Tibial nerve (tissue), 3 donors: ENCODE data around the gene TBL2.

ENCODE experiments used
- CTCF ChIP-seq, 5 experiments: fragments of 200-600 bp in 3 of 5; fragments of 450-650 bp in 2 of 5; sonication (generic) in 3 of 5; IDR thresholded peaks; one replicate each; pipeline ENCODE4 v1.5.1; 2016 to 2019; ENCODE audit warnings: antibody characterized with exemption in 5 of 5, mild to moderate bottlenecking in 3 of 5, moderate library complexity in 2 of 5
- POLR2A ChIP-seq, 2 donors: fragments of 450-650 bp; IDR thresholded peaks; one replicate each; pipeline ENCODE4 v1.6.1; 2017; ENCODE audit warnings: antibody characterized with exemption in 2 of 2, mild to moderate bottlenecking in 2 of 2, moderate library complexity in 2 of 2

DNA sequence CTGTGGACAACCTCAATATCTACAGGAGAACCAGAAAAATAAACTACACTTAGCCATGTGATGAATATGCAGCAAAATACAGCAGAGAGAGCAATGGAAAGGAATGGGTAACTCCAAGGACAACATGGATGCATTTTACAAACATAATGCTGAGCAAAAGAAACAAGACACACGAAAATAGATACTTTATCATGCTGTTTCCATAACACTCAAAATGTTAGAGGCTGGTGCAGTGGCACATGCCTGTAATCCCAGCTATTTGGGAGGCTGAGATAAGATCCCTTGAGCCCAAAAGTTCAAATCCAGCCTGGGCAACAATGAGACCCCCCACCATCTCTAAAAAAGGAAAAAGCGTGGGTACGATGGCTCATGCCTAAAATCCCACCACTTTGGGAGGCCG is 29.2 kb downstream of the TBL2 start:
- no peak for TF ChIP-seq CTCF (IDR thresholded peaks at IDR 0.05)
- no peak for TF ChIP-seq POLR2A (IDR thresholded peaks at IDR 0.05)
